ENCODE data around the gene RGS11.

RGS11 gene

GRCh38 chr16:247027-247426, 28.7 kb downstream of the RGS11 start (continued):
- TF ChIP-seq PATZ1 (CRISPR knock-in tag; IDR thresholded peaks at IDR 0.05; ENCODE audit: borderline replicate concordance), result no peak

- TF ChIP-seq ZC3H10 (CRISPR knock-in tag; IDR thresholded peaks at IDR 0.05) (no peak), ZFP3 (CRISPR knock-in tag; IDR thresholded peaks at IDR 0.05) (no peak), RARB (CRISPR knock-in tag; IDR thresholded peaks at IDR 0.05) (no peak), ESRRG (CRISPR knock-in tag; IDR thresholded peaks at IDR 0.05) (no peak), TSHZ2 (CRISPR knock-in tag; IDR thresholded peaks at IDR 0.05) (no peak), PPARA (CRISPR knock-in tag; IDR thresholded peaks at IDR 0.05; ENCODE audit: borderline replicate concordance) (no peak), CSDC2 (CRISPR knock-in tag; IDR thresholded peaks at IDR 0.05) (no peak), CSRNP3 (CRISPR knock-in tag; IDR thresholded peaks at IDR 0.05) (no peak), ARNTL (CRISPR knock-in tag; IDR thresholded peaks at IDR 0.05; ENCODE audit: borderline replicate concordance, low read depth) (no peak), PATZ1 (CRISPR knock-in tag; IDR thresholded peaks at IDR 0.05; ENCODE audit: borderline replicate concordance) (no peak)
- no peak for ATAC-seq
These were observed 30.6 kb downstream of the RGS11 start for GRCh38 chr16:245105-245504.

- ATAC-seq, result no peak
- no peak for TF ChIP-seq ZFP30 (CRISPR knock-in tag; IDR thresholded peaks at IDR 0.05)
- TF ChIP-seq TOX (CRISPR knock-in tag; IDR thresholded peaks at IDR 0.05; ENCODE audit: borderline replicate concordance), result no peak
- no peak for TF ChIP-seq ZNF8 (CRISPR knock-in tag; IDR thresholded peaks at IDR 0.05)
- no peak for TF ChIP-seq ZFP3 (CRISPR knock-in tag; IDR thresholded peaks at IDR 0.05)
- no peak for TF ChIP-seq CREB5 (CRISPR knock-in tag; IDR thresholded peaks at IDR 0.05; ENCODE audit: low read depth)
- TF ChIP-seq ZNF70 (CRISPR knock-in tag; IDR thresholded peaks at IDR 0.05), result no peak
- no peak for TF ChIP-seq GLIS3 (CRISPR knock-in tag; IDR thresholded peaks at IDR 0.05)
- TF ChIP-seq SNAI2 (CRISPR knock-in tag; IDR thresholded peaks at IDR 0.05), result no peak
- TF ChIP-seq POU6F1 (CRISPR knock-in tag; IDR thresholded peaks at IDR 0.05; ENCODE audit: borderline replicate concordance, low read depth), result no peak
- TF ChIP-seq PATZ1 (CRISPR knock-in tag; IDR thresholded peaks at IDR 0.05; ENCODE audit: borderline replicate concordance), result no peak
- TF ChIP-seq ESRRG (CRISPR knock-in tag; IDR thresholded peaks at IDR 0.05), result no peak
- TF ChIP-seq ISL1 (CRISPR knock-in tag; IDR thresholded peaks at IDR 0.05), result no peak
- TF ChIP-seq ZNF565 (CRISPR knock-in tag; conservative IDR thresholded peaks at IDR 0.05; ENCODE audit: low read depth), result no peak
- TF ChIP-seq CSRNP3 (CRISPR knock-in tag; IDR thresholded peaks at IDR 0.05), result no peak
- TF ChIP-seq TSHZ2 (CRISPR knock-in tag; IDR thresholded peaks at IDR 0.05), result no peak
These were observed 32.4 kb downstream of the RGS11 start for GRCh38 chr16:243348-243747.
